ENCODE data around the gene KRTAP12-3.
A peak's percentile ranks its signal among the peaks of the same experiment; 100 is the strongest.
"Not testable (repeated sequence)": the region's sequence is repeated elsewhere in the genome, so short reads cannot be mapped to it uniquely, and the experiment has no call there.

KRTAP12-3 gene, protein sequence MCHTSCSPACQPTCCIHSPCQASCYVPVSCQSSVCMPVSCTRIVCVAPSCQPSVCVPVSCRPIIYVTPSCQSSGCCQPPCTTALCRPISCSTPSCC

DNA sequence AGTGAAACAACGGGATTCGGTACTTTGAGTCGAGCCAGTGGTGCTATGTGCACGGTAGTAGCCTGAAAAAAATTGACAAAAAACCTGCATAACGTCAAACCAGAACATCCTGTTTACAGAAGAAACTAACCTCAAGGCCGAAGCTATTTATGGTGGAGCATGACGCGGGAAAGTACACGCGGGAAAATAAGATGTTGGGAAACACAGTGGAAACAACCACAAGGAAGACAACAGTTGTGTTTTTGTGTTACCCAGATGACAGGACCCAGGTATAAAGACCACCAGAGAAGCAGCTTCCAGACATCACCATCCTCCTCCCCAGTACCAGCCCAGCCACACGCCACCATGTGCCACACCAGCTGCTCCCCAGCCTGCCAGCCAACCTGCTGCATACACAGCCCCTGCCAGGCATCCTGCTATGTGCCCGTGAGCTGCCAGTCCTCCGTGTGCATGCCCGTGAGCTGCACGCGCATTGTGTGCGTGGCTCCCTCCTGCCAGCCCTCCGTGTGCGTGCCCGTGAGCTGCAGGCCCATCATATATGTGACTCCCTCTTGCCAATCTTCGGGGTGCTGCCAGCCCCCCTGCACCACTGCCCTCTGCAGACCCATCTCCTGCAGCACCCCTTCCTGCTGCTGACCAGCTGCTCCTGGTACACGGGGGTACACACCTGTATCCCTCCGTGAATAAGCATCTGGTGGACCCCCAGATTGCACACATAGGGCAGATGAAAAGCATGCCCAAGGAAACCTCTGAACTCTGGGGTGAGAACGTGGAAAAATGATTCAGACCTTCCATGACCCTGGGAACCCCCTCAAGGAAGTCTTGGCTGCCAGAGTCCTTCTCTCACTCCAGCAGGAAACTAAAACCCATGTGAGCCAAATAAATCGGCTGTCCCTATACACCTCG, at the start of gene KRTAP12-3:
KRTAP12-3 (plus strand) TSS at position 298 of the 906 bp plus-strand sequence; CDS start at position 346, 48 bp downstream.
- intact Hi-C loops (cut with DNase I), result no loop called here
- DNase-seq, result no peak

DNA sequence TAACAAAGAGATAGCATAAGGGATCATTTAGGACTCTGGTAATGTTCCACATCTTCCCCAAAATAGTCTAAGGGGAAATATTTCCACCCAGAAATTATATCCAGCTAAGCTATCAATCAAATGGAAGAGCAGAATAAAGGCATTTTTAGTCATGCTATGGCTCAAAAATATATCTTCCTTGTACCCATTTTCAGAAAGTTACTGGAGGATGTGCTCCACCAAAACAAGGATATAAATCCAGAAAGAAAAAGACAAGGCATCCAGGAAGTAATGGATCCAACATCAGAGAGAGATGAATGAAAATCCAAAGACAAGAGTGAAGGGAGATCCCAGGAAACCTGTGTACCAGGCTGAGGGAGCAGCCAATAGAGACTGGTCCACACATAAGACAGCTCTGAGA, 48.5 kb upstream of the KRTAP12-3 start:
- no peak for DNase-seq
- intact Hi-C loops (cut with DNase I), result no loop called here

DNA sequence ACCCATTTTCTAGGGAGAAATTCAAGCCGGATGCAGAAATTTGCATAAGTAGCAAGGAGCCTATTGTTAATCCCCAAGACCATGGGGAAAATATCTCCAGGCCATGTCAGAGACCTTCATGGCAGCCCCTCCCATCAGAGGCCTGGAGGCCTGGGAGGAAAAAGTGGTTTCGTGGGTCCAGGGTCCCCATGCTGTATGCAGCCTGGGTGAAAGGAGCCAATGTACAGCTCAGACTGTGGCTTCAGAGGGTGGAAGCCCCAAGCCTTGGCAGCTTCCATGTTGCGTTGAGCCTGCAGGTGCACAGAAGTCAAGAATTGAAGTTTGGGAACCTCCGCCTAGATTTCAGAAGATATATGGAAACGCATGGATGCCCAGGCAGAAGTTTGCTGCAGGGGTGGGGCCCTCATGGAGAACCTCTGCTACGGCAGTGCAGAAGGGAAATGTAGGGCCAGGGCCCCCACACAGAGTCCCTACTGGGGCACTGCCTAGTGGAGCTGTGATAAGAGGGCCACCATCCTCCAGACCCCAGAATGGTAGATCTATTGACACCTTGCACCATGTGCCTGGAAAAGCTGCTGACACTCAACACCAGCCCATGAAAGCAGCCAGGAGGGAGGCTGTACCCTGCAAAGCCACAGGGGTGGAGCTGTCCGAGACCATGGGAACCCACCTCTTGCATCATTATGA, 47.4 kb upstream of the KRTAP12-3 start:
- DNase-seq; intact Hi-C loops (cut with DNase I): not testable (repeated sequence)

DNA sequence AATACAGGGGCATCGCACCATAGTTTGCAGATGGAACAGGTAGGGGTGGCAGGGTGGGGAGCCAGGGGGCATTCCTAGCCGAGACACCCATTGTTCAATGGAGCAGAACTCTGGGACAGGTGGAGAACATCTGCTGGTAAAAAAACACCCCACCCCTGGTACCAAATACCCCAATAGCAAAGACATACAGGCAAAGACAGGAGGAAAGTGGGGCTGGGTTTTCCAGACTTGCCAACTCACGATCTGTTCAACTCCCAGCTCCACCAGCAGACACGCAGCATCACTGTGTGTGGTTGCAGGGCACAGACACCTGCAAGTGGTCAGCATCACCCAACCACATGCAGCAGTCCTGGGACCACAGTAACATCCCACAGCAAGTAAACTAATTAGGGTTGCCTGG, 46.2 kb upstream of the KRTAP12-3 start:
- DNase-seq, result no peak
- intact Hi-C loops (cut with DNase I), result no loop called here

DNA sequence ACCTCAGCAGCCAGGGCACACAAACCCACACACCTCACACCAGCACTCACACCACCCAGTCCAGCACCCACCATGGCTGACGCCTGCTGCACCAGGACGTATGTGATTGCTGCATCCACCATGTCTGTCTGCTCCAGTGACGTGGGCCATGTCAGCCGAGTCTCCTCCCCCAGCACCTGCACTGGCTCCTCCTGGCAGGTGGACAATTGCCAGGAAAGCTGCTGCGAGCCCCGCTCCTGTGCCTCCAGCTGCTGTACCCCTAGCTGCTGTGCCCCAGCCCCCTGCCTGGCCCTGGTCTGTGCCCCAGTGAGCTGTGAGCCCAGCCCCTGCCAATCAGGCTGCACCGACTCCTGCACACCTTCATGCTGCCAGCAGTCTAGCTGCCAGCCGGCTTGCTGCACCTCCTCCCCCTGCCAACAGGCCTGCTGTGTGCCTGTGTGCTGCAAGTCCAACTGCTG, 45.7 kb upstream of the KRTAP12-3 start, which contains the start of gene KRTAP10-8:
KRTAP10-8 (plus strand) TSS at position 51 of the 458 bp plus-strand sequence; CDS start at position 73, 22 bp downstream.
- intact Hi-C loops (cut with DNase I), result no loop called here
- DNase-seq, result no peak

DNA sequence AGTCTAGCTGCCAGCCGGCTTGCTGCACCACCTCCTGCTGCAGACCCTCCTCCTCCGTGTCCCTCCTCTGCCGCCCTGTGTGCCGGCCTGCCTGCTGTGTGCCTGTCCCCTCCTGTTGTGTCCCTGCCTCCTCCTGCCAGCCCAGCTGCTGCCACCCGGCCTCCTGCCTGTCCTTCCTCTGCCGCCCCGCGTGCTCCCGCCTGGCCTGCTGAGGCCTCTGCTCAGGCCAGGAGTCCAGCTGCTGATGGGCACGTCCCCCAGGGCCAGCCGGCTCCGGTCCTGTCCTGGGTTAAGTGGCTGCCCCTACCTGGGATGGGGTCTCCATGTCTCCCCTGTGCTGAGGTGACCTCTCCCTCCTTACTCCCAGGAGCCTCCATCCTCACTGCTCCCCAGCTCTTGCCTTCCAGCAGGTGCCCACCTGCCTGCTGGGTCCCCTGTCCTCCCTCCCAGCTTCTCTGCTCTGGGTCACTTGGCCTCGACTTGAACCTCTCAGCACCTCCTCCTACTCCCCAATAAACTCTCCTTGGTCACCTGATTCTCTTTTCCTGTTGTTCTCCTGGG, 45.0 kb upstream of the KRTAP12-3 start:
- DNase-seq, result no peak
- intact Hi-C loops (cut with DNase I), result no loop called here

DNA sequence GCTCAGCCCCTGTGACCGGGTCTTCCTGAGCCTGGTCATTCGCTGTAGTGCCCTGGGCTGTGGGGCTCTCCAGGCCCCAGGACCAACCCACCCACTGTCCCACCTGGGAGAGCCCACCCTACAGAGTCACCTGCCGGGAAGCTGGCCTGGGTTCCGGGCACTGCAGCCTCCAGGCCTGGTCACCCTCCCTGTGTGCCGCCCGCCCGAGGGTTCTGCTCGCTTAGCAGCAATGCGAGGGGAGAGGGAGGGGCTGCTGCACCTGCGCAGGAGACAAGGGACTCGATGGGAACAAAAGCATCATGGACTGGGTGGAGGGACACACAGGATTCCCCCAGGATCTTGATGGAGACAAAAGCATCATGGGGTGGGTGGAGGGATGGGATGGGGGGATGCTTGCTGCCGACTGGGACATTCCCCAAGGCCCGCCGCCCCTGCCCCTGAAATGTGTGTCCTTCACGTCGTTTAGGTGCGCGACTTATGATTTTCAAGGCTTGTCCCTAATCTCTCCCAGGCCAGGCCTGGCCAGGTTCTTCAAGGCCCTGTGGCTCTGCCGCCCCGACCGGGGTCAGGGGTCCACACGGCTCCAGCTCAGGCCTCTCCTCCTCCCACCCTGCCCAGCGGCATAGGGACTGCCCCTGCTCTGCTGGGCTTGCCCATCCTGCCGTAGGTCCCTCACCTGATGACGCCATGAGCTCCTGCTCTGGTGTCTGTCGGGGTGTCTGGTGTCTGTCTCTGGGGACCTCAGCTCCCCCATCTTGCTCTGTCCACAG, 44.2 kb upstream of the KRTAP12-3 start:
- intact Hi-C loops (cut with DNase I), result no loop called here
- no peak for DNase-seq

DNA sequence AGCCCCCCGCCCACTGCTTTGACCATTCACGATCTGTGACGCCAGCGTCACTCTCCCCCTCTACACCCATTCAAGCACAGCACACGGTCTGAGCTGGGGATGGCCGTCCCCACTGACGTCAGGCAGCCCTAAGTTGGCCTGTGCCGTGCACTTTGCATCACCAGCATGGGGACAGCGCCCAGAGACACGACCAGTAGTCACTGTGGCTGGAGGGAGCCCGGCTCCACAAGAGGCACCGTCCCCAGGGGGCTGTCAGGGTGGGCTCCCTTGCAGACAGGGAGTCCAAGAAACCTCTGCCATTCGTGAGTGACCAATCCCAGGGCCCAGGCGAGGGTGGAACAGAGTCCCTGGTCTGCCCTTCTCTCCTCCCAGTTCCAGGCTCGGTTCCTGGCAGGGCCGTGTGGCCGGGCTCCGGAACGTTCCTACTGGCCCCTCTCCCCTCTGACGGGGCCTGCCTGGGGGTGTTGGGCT, 43.5 kb upstream of the KRTAP12-3 start:
- intact Hi-C loops (cut with DNase I), result no loop called here
- no peak for DNase-seq

DNA sequence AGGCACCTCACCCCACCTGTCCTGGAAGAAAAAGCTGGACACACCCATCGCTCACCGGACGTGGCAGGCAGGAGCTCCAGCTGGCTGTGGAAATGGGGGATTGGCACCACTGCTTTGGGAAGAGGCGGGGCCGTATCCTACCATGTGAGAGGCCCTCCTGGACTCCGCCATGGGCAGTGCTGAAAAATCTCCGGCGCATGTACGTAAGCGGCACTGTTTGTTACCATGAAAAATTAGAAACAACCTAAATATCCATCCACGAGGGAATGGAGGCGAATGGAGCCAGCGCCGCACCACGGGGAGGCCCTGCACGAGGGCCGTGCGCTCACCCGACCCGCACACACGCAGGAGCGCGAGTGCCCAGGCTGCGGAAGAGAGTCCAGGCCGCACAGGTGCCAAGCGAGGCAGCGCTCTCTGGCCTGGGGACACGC, 42.8 kb upstream of the KRTAP12-3 start:
- no peak for DNase-seq
- intact Hi-C loops (cut with DNase I), result no loop called here

DNA sequence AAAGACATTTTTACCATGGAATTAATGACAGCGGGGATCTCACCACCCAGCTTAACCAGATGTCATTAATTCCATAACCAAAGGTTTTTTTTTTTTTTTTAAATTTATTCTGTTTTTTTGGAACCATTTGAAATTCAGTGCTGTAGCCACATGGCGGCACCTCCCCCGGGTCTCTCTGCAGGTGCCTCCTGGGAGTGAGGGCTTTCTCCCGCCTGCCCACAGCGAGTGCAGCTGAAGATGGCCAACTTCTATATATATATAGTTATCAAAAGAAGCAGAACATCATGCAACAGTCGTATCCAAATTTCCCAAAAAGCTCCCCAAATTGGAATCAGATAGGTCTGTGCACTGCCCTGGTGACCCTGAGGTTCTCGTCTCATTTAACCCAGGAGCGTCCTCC, 42.3 kb upstream of the KRTAP12-3 start:
- DNase-seq, result no peak
- intact Hi-C loops (cut with DNase I), result no loop called here

DNA sequence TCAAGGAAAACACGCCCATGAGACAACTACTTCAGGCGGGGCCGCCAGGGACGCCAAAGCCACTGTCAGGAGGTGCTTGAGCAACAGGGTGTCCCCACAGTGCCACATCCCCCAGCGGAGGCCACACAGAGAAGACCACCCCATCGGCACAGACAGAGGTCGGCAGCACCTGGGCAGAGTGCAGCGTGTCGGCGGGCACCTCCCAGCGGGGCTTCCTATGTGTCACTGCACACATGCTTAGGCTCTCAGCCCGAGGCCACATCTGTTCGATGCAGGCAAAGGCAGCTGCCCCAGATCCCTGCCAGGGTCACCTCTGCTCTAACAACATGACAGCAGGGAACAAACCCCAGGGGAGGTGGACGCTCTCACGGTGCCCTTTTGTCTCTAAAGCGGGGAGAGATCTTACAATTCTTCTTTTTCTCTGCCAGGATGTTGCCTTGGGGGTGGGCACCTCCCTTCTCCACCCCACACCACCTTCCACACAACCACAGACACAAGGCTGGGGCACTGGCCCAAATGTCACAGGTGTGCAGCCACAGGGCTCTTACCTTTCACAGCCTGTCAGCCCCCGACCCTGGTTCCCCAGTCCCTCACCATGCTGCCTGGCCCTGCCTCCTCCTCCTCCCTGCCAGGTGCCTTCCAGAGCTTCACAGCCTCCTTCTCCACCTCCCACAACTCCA, 41.7 kb upstream of the KRTAP12-3 start:
- intact Hi-C loops (cut with DNase I), result no loop called here
- no peak for DNase-seq

DNA sequence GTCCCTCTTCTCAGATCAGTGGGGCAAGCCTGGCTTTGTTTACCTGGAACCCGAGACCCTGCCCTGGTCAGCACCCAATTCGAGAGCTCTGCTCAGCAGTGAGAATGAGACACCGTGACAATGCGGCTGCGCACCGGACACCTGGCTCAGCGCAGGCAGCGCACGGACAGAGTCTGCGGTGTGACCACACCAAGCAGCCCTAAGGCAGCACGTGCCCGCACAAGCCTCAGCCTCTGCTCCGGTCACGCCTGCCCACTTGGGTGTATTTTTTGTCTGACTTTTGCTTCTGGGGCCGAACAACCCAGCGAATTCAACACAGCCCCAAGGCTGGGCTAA, 41.2 kb upstream of the KRTAP12-3 start:
- DNase-seq, result no peak

DNA sequence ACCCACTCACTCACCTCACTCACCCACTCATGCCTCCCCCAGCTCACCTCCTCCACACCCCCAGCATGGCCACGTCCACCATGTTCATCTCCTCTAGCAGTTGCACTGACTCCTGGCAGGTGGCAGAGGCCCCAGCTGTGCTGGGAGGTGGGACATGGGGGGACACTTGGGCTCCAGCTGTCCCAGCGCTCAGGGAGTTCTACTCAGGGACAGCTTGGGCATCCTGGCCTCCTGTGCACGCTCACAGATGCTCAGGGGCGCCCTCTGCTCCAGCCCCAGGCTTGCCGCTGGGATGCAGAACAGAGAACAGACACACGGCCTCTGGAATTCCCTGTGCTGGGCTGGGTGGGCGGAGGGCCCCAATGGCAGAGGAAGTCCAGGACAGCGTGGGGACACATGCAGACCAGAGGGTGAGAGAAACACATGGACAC, 40.6 kb upstream of the KRTAP12-3 start:
- intact Hi-C loops (cut with DNase I), result no loop called here
- no peak for DNase-seq

More for the DNA sequence above, 41.2 kb upstream of the KRTAP12-3 start:
- intact Hi-C loops (cut with DNase I), result no loop called here

DNA sequence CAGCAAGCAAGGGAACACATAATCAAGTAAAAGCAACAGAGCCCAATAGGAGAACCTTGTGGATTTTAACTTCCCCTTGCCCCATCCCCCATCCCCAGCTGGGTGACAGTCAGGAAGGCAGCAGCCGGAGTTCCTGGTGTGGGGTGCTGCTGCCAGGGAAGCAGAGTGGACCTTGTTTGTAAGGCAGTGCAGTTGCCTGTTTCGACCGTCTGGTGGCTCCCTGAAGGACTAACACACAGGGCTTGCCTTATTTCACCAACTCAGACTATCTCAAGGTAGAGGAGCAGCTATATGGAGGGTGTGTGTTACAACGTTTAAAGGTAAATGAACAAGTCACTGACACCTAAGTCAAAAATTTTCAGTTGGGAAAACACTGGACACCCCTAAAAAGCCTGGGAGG, 39.2 kb upstream of the KRTAP12-3 start:
- intact Hi-C loops (cut with DNase I), result no loop called here
- peak in 11 of 42 donors; percentile 6 to 45 (median 20) for DNase-seq

DNA sequence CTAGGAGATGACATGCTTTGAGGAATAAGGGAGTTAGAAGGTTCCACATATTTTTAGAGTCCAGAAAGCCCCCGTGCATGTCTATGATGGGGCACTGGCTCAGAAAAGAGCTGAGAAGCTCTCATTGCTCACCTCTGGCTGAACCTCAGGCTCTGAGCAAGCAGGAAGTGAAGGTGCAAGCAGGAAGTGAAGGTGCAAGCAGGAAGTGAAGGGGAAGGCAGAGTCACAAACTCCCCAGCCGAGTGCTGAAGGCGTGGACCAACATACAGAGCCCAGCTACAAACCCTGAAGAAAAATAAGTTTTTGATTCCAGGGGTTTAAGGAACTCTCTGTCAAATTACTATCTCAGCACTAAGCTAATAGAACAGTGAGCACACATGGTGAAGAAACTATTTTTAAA, 38.8 kb upstream of the KRTAP12-3 start:
- intact Hi-C loops (cut with DNase I), result no loop called here
- no peak for DNase-seq

DNA sequence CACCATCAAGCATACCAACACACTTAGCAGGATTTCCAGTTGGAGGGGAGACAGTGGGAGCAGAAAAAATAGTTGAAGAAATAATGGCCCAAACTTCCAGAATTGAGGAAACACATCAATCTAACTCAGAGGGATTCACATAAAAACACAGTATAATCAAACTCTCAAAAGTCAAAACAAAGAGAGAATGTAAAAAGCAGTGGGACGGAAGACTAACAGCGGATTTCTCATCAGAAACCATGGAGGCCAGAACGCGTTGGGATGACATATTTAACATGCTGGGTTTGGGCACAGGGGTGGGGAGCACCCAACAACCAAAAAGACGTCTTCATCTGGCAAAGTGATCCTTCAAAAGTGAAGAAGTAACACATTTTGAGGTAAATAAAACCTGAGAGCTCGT, 37.8 kb upstream of the KRTAP12-3 start:
- intact Hi-C loops (cut with DNase I), result no loop called here

DNA sequence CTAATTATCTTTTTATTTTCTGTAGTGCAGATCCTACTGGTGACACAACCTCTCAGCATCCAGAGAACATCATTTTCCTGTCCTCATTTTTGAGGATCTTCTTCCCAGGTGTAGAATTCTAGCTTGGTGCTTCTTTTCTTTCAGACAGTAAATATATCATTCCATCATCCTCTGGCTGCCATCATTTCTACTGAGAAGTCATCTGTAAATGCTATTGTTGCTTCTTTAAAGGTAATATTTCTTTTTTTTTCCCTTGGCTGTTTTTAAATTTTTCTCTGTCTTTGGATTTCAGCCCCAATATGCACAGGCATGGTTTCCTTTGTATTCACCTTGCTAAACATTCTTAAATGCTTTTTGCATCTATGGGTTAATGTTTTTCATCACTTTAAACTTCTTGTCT, 34.2 kb upstream of the KRTAP12-3 start:
- intact Hi-C loops (cut with DNase I), result no loop called here
- DNase-seq, result no peak

More for the DNA sequence above, 37.8 kb upstream of the KRTAP12-3 start:
- DNase-seq, result no peak

DNA sequence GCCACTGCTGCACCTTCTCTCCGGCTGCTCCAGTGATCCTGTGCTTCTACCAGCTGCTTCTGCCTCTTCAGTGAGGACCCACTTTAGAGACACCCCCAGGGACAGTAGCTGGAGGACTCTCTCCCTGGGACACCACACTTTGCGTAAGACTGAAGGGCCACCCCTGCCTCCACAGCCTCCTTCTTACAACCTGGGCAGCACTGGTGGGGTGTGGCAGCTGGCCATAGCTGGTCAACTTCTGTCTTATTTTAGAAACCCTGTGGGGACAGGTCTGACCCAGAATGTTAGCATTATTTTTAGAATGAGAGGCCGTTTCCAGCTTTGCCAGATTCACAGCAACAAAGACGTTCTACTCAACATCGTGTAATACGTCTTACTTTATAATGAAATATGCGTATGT, 32.0 kb upstream of the KRTAP12-3 start:
- DNase-seq, result no peak
- intact Hi-C loops (cut with DNase I), result no loop called here
